Fibroblast of the aortic adventitia (primary cell): ENCODE data around the gene CDK5RAP3. TPM values are rescaled to one million over a fixed set of nuclear protein-coding genes. Genes with fewer than 3 reads are reported as not detected.

Experiments used
- DNase-seq: peaks from one replicate; pipeline ENCODE4 v3.0.0-alpha.2; 2010; ENCODE audit warnings: low read depth
- H3K4me3 ChIP-seq: 2 replicates; pipeline ENCODE4 v1.5.1; 2011; ENCODE audit warnings: low read depth, mild to moderate bottlenecking, control low read depth, low read length, moderate library complexity
- CTCF ChIP-seq: IDR thresholded peaks from 2 replicates; pipeline ENCODE4 v1.5.1; 2011; ENCODE audit warnings: mild to moderate bottlenecking, low read length, control low read depth, inconsistent platforms; ENCODE audit not compliant: insufficient read depth
- total RNA-seq: library from RNA; depleted of rRNA; stranded (reverse); fragments of >200 nt; gene quantifications from 2 replicates; pipeline ENCODE4 v1.2.3, GENCODE V29; 2012; ENCODE audit warnings: low replicate concordance

The CDK5RAP3 gene
- total RNA-seq, 1 donor: 49.5 TPM

DNA sequence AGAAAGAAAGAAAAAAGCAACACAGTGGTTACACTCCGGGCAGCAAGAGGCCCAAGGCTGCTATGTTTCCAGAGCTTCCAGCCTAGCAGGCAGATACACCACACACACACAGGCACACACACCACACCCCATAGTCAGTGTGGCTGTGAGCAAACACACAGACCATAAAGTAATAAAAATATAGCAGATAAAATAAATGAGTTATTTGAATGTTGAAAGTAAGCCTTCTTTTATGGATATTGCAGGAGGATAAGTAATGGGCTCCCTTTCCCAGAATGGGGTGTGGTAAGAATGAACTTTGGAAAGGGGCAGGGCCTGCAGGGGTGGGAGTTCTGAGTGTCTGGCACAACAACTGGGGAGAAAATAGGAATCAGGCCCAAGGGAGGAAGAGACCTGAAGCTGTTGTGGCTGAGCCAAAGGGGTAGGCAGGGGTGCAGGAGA is 4.8 kb upstream of the CDK5RAP3 start:
- peak; percentile 80 for DNase-seq
- no peak overlapping the region for H3K4me3 ChIP-seq
- no peak for TF ChIP-seq CTCF

- no peak for TF ChIP-seq CTCF
- DNase-seq: peak; percentile 87
- H3K4me3 ChIP-seq: no peak overlapping the region
These were observed 3.2 kb upstream of the CDK5RAP3 start for GRCh38 chr17:47967607-47968252.

DNA sequence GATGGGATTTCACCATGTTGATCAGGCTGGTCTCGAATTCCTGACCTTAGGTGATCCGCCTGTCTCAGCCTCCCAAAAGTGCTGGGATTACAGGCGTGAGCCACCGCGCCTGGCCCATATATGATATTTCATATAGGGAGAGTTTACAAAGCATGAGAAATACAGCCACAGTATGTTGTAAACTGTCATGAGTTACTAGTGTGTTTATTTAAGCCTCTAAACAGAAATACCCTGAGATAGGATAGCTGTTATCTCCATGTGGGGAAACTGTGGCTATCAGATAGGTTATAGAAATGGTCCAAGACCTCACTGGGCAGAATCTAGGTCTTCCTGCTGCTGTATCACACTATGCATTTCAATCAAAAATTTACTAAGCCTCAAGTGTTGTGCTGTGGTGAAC is 2.1 kb upstream of the CDK5RAP3 start:
- no peak for DNase-seq
- no peak overlapping the region for H3K4me3 ChIP-seq
- TF ChIP-seq CTCF: no peak

DNA sequence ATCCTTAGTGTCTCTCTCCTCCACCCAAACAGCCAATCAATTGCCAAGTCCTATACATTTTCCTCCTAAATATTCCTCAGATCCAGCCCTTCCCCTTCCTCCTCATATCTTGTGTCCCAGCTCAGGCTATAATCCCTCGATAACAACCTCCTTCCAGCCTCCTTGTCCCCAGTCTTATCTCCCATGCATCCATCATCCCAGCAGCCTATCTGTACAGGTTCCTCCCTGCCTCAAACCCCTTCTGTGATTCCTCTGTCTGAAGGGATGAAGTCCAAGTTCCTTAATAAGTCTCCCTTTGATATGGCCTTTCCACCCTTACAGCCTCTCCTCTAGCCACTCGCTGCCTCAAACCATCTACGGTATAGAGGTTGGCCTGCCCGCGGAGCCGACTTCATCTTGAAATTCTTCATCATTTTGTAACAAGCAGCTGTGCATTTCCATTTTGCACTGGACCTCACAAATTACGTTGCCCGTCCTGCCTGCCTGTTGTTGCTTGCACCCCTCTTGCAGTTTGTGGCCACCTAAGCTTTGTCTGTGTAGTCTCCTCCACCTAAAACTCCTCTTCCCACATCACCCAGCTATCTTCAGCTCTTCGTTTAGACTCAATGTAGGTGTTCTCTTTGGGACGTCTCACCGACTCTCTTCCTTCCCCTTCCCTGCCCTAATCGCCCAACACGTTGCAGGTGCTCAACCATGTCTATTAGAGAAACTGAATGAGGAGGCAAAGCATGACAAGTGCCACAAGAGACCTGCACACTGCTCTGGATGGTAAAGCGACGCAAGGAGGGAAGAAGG is 786 bp upstream of the CDK5RAP3 start:
- no peak for DNase-seq
- TF ChIP-seq CTCF: no peak
- H3K4me3 ChIP-seq: peak overlapping the region; percentile 52

GRCh38 chr17:47973541-47973940 is 2.6 kb downstream of the CDK5RAP3 start:
- no peak overlapping the region for H3K4me3 ChIP-seq
- TF ChIP-seq CTCF: no peak
- DNase-seq: no peak

- no peak overlapping the region for H3K4me3 ChIP-seq
- DNase-seq: no peak
- TF ChIP-seq CTCF: no peak
These were observed 4.4 kb downstream of the CDK5RAP3 start for GRCh38 chr17:47975189-47975822.
